ENCODE data around the gene MRPL30. TPM values are rescaled to one million over a fixed set of nuclear protein-coding genes. Genes with fewer than 3 reads are reported as not detected.
A peak's percentile ranks its signal among the peaks of the same experiment; 100 is the strongest.
"Not testable (repeated sequence)": the region's sequence is repeated elsewhere in the genome, so short reads cannot be mapped to it uniquely, and the experiment has no call there.

MRPL30 gene
- polyA plus RNA-seq: 26.5 to 45.2 TPM (median 27.5 TPM) in 3 replicates
- polyA plus RNA-seq (2011; ENCODE audit: low read depth): 33.4 TPM
- polyA plus RNA-seq (2011; cell fraction: cytosol; rRNA removed): 24.7 and 36.8 TPM in 2 replicates
- 16.2 and 18.4 TPM in 2 replicates for polyA plus RNA-seq (2011; cell fraction: nucleus; rRNA removed)
- 24.1 and 33.0 TPM in 2 replicates for polyA plus RNA-seq (2012; ENCODE audit: low replicate concordance)
- polyA minus RNA-seq: 14.8 to 17.7 TPM (median 15.3 TPM) in 3 replicates
- 15.7 TPM for polyA minus RNA-seq (2011; cell fraction: cytosol; rRNA and poly(A)+ RNA removed)
- polyA minus RNA-seq (2011; cell fraction: nucleus; rRNA and poly(A)+ RNA removed): 8.5 and 13.1 TPM in 2 replicates

DNA sequence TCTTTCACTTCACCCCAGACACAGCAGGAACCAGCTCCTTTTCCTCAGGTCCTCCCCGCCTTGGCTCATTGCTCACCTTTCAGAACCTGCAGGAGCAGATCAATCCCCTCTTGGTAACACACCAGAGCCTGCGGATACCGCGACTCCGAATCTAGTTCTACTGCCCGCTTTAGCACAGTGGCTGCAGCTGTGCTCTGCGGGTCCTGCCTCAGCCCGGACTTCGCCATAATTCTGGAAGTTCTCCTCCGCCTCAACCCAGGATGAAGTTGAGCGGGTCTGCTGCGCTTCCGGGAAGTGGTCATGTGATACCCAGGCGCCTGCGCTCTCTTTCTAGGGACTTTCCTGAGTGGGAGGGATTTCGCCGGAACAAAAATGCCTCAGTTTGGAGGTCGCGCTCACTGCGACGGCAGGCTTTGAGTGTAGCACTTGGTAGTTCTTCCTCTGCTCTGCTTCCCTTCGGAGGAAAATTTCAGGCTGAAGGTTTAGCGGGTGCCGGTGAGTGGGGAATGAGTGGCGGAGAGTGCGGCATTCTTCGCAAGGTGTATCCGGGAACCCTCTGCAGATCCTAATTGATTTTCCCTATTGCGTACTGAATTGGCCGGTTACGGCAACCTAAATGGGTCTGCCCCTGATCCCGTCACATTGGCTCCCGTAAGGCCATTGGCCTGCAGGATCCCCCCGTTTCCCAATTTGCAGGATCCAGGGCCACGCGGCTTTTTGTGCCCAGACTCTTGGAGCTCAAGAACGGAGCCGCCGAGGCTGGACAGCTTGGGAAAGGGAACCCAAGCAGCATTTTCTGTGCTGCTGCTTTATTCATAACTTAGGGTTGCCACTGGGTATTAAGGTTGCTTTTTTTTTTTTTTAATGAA lies at the start of gene MRPL30, which contains the start of gene MITD1:
Gene MRPL30 (plus strand): TSS at position 430 of the 869 bp plus-strand sequence. CDS start 5,020 bp downstream, outside the sequence.
Gene MITD1 (minus strand): TSS at position 304 of the 869 bp plus-strand sequence. CDS start 77 bp downstream, at position 227.
- no peaks in the 10 kb centered on the region for H3K27me3 ChIP-seq (ENCODE audit: control insufficient read depth, extremely low read depth, insufficient read depth, low read length)
- peak within 1 kb of the TSS; percentile 95 for H3K4me2 ChIP-seq (ENCODE audit: control insufficient read depth, extremely low read depth, insufficient read depth, low read depth, low read length)
- TF ChIP-seq, protein P1, sequence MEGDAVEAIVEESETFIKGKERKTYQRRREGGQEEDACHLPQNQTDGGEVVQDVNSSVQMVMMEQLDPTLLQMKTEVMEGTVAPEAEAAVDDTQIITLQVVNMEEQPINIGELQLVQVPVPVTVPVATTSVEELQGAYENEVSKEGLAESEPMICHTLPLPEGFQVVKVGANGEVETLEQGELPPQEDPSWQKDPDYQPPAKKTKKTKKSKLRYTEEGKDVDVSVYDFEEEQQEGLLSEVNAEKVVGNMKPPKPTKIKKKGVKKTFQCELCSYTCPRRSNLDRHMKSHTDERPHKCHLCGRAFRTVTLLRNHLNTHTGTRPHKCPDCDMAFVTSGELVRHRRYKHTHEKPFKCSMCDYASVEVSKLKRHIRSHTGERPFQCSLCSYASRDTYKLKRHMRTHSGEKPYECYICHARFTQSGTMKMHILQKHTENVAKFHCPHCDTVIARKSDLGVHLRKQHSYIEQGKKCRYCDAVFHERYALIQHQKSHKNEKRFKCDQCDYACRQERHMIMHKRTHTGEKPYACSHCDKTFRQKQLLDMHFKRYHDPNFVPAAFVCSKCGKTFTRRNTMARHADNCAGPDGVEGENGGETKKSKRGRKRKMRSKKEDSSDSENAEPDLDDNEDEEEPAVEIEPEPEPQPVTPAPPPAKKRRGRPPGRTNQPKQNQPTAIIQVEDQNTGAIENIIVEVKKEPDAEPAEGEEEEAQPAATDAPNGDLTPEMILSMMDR (optimal IDR thresholded peaks at IDR 0.05 in 1 of 3, IDR thresholded peaks at IDR 0.05 in 1 of 3, conservative IDR thresholded peaks at IDR 0.05 in 1 of 3; ENCODE audit: extremely low read depth in 1 of 3, insufficient read depth in 2 of 3, low read length in 3 of 3): no peak
- TF ChIP-seq EZH2 (IDR thresholded peaks at IDR 0.05; ENCODE audit: low read length): no peak
- H3K9ac ChIP-seq (ENCODE audit: control insufficient read depth, extremely low read depth, insufficient read depth, low read length): peak within 1 kb of the TSS; percentile 79
- H3K27ac ChIP-seq (ENCODE audit: control insufficient read depth, insufficient read depth, low read length): peak within 1 kb of the TSS; percentile 87
- H3K36me3 ChIP-seq (ENCODE audit: control insufficient read depth in 2 of 2, extremely low read depth in 1 of 2, insufficient read depth in 2 of 2, low read length in 2 of 2): no peaks in the 10 kb centered on the region
- H3K9me1 ChIP-seq (ENCODE audit: control insufficient read depth, extremely low read depth, insufficient read depth, low read length): no peaks in the 10 kb centered on the region
- peaks cover 10% of the 10 kb centered on the region for H3K4me1 ChIP-seq (ENCODE audit: control insufficient read depth, extremely low read depth, insufficient read depth, low read length)
- peak within 1 kb of the TSS; percentile 69 to 93 (median 91) for H3K4me3 ChIP-seq (ENCODE audit: control insufficient read depth in 2 of 3, extremely low read depth in 1 of 3, insufficient read depth in 2 of 3, low read depth in 1 of 3, low read length in 3 of 3)
- DNase-seq (ENCODE audit: low read depth, low spot score): peak; percentile 50
- no peaks in the 10 kb centered on the region for H4K20me1 ChIP-seq (ENCODE audit: control insufficient read depth, extremely low read depth, insufficient read depth, low read length)
- peaks cover 72% of the 10 kb centered on the region for H3K79me2 ChIP-seq (ENCODE audit: control insufficient read depth, insufficient read depth, low read length)
- dilution Hi-C loops (cut with MboI; ENCODE audit: extremely low pct_ligation_motif_present, low sequenced_read_pairs): no loop called here
- H3K9me3 ChIP-seq (ENCODE audit: control insufficient read depth, low read depth, low read length): no peaks in the 10 kb centered on the region
- peak; percentile 62 for FAIRE-seq
- H2AFZ ChIP-seq (ENCODE audit: control insufficient read depth, low read length): peak within 1 kb of the TSS; percentile 95

DNA sequence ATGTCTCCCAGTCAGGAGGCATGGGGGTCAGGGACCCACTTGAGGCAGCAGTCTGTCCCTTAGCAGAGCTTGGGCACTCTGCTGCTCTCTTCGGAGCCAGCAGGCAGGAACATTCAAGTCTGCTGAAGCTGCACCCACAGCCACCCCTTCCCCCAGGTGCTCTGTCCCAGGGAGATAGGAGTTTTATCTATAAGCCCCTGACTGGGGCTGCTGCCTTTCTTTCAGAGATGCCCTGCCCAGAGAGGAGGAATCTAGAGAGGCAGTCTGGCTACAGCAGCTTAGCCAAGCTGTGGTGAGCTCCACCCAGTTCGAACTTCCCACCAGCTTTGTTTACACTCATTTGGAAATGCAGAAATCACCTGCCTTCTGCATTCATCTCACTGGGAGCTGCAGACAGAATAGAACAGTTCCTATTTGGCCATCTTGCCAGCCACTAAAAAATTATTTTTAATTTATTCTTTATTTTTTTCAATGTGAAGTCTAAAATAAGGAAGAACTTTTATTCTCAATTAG lies 45.9 kb upstream of the MRPL30 start:
- H3K79me2 ChIP-seq (ENCODE audit: control insufficient read depth, insufficient read depth, low read length); H2AFZ ChIP-seq (ENCODE audit: control insufficient read depth, low read length); H4K20me1 ChIP-seq (ENCODE audit: control insufficient read depth, extremely low read depth, insufficient read depth, low read length); H3K4me1 ChIP-seq (ENCODE audit: control insufficient read depth, extremely low read depth, insufficient read depth, low read length); H3K9ac ChIP-seq (ENCODE audit: control insufficient read depth, extremely low read depth, insufficient read depth, low read length); H3K27ac ChIP-seq (ENCODE audit: control insufficient read depth, insufficient read depth, low read length); DNase-seq (ENCODE audit: low read depth, low spot score); H3K36me3 ChIP-seq (ENCODE audit: control insufficient read depth in 2 of 2, extremely low read depth in 1 of 2, insufficient read depth in 2 of 2, low read length in 2 of 2); dilution Hi-C loops (cut with MboI; ENCODE audit: extremely low pct_ligation_motif_present, low sequenced_read_pairs); FAIRE-seq; H3K4me3 ChIP-seq (ENCODE audit: control insufficient read depth in 2 of 3, extremely low read depth in 1 of 3, insufficient read depth in 2 of 3, low read depth in 1 of 3, low read length in 3 of 3); H3K4me2 ChIP-seq (ENCODE audit: control insufficient read depth, extremely low read depth, insufficient read depth, low read depth, low read length); H3K27me3 ChIP-seq (ENCODE audit: control insufficient read depth, extremely low read depth, insufficient read depth, low read length); H3K9me3 ChIP-seq (ENCODE audit: control insufficient read depth, low read depth, low read length); H3K9me1 ChIP-seq (ENCODE audit: control insufficient read depth, extremely low read depth, insufficient read depth, low read length): not testable (repeated sequence)
